Esophagus squamous epithelium (tissue), 5 donors: ENCODE measurements around the gene FOXA2. TPM values are rescaled to one million over a fixed set of nuclear protein-coding genes. Genes with fewer than 3 reads are reported as not detected.

ENCODE experiments used
- DNase-seq: peaks from one replicate; lab custom pipeline; 2025; lab: John Stamatoyannopoulos, UW
- H3K27ac ChIP-seq, 4 donors: fragments of 200-600 bp; sonication (generic); one replicate each; pipeline ENCODE4 v1.5.1; 2016 to 2019; ENCODE audit warnings: mild to moderate bottlenecking in 1 of 4
- H3K27me3 ChIP-seq, 4 donors: fragments of 200-600 bp; sonication (generic); 1 replicate in 3 of 4; 2 replicates in 1 of 4; pipeline versions ENCODE4 v1.5.1 to v1.6.0; 2017 to 2021; ENCODE audit warnings: antibody characterized with exemption in 1 of 4
- H3K36me3 ChIP-seq, 3 donors: fragments of 200-600 bp; sonication (generic); one replicate each; pipeline ENCODE4 v1.5.1; 2016 to 2019
- H3K4me1 ChIP-seq, 3 donors: fragments of 200-600 bp; sonication (generic); one replicate each; pipeline ENCODE4 v1.5.1; 2017 to 2019
- H3K4me3 ChIP-seq, 4 donors: fragments of 200-600 bp; sonication (generic); 1 replicate in 3 of 4; 2 replicates in 1 of 4; pipeline ENCODE4 v1.5.1; 2016 to 2019; ENCODE audit warnings: mild to moderate bottlenecking in 2 of 4, moderate library complexity in 1 of 4
- H3K9me3 ChIP-seq, 3 donors: fragments of 200-600 bp; sonication (generic); one replicate each; pipeline ENCODE4 v1.5.1; 2016 to 2019
- CTCF ChIP-seq, 6 experiments: fragments of 450-650 bp in 4 of 6; fragments of 200-600 bp in 2 of 6; sonication (generic) in 2 of 6; IDR thresholded peaks; one replicate each; pipeline ENCODE4 v1.5.1; 2016 to 2019; ENCODE audit warnings: antibody characterized with exemption in 6 of 6, mild to moderate bottlenecking in 4 of 6, moderate library complexity in 4 of 6
- POLR2A ChIP-seq, 4 donors: fragments of 450-650 bp; IDR thresholded peaks; one replicate each; pipeline ENCODE4 v1.6.1; 2017; ENCODE audit warnings: antibody characterized with exemption in 4 of 4, mild to moderate bottlenecking in 4 of 4, moderate library complexity in 3 of 4
- WGBS, 2 donors: methylation state at CpG; one replicate each; pipeline ENCODE4 v1.1.5; 2018; 5-methylcytosine and 5-hydroxymethylcytosine counted together
- intact Hi-C: fragments of 100-400 bp; cut with DNase I; formaldehyde crosslinking; loops from one replicate; pipeline ENCODE4 v1.15.0; 2022
- total RNA-seq, 4 donors: library from RNA; depleted of rRNA; stranded (reverse); fragments of >200 nt; gene quantifications; one replicate each; pipeline ENCODE4 v1.1.0, GENCODE V29; 2016
- donor health status: DM: yes; HTN: yes; CAD: no.

Gene FOXA2
- total RNA-seq, 4 donors from 2014 or later = 0.13 TPM; not detected in 3

- WGBS, 2 donors = 49 to 50% methylated on average over 18 to 22 of the region's 29 CpGs
- Histone ChIP-seq H3K36me3 (no peaks in the 10 kb centered on the region), H3K4me1 (peaks cover 19 to 49% (median 27%) of the 10 kb centered on the region in 3 donors), H3K9me3 (no peaks in the 10 kb centered on the region), H3K4me3 (no peak overlapping the region), H3K27me3 (peaks cover 14 to 100% (median 27%) of the 10 kb centered on the region in 4 donors), H3K27ac (no peak overlapping the region)
- TF ChIP-seq CTCF (IDR thresholded peaks at IDR 0.05) = no peak
- TF ChIP-seq POLR2A (IDR thresholded peaks at IDR 0.05) = no peak
- no peak for DNase-seq
- intact Hi-C loops = loop anchor here (5.0 kb wide), 1 partner anchor 249 kb away; no protein-coding TSS in a partner anchor
Measured at GRCh38 chr20:22585786-22586493, 1.6 kb upstream of the FOXA2 start.

- H3K36me3 ChIP-seq = no peaks in the 10 kb centered on the region
- H3K4me1 ChIP-seq = peaks cover 19 to 49% (median 27%) of the 10 kb centered on the region in 3 donors
- intact Hi-C loops = loop anchor here (5.0 kb wide), 1 partner anchor 248 kb away; no protein-coding TSS in a partner anchor
- 3 to 36% methylated on average over 12 to 22 of the region's 58 CpGs for WGBS, 2 donors
- no peaks in the 10 kb centered on the region for H3K9me3 ChIP-seq
- no peak overlapping the region for H3K27ac ChIP-seq
- H3K27me3 ChIP-seq = peaks cover 14 to 100% (median 29%) of the 10 kb centered on the region in 4 donors
- peak overlapping the region; percentile 1 to 58 (median 16) for H3K4me3 ChIP-seq
- DNase-seq = no peak
- TF ChIP-seq POLR2A (IDR thresholded peaks at IDR 0.05) (no peak), CTCF (IDR thresholded peaks at IDR 0.05) (no peak)
Measured at GRCh38 chr20:22584922-22585785, 782 bp upstream of the FOXA2 start.

GRCh38 chr20:22583773-22584521 lies 425 bp downstream of the FOXA2 start:
- Histone ChIP-seq H3K36me3 (no peaks in the 10 kb centered on the region), H3K9me3 (no peaks in the 10 kb centered on the region), H3K4me3 (peak overlapping the region in 2 of 4 donors; percentile 29 to 58), H3K27ac (no peak overlapping the region), H3K27me3 (peaks cover 21 to 100% (median 37%) of the 10 kb centered on the region in 4 donors), H3K4me1 (peaks cover 19 to 54% (median 30%) of the 10 kb centered on the region in 3 donors)
- intact Hi-C loops = no loop called here
- 0 to 16% methylated on average over 17 to 18 of the region's 41 CpGs for WGBS, 2 donors
- no peak for DNase-seq
- no peak for TF ChIP-seq POLR2A (IDR thresholded peaks at IDR 0.05)
- TF ChIP-seq CTCF (IDR thresholded peaks at IDR 0.05) = no peak

GRCh38 chr20:22582964-22583772 lies 1.2 kb downstream of the FOXA2 start:
- Histone ChIP-seq H3K27ac (no peak overlapping the region), H3K36me3 (no peaks in the 10 kb centered on the region), H3K9me3 (no peaks in the 10 kb centered on the region), H3K27me3 (peaks cover 23 to 100% (median 39%) of the 10 kb centered on the region in 4 donors), H3K4me1 (peaks cover 19 to 61% (median 32%) of the 10 kb centered on the region in 3 donors), H3K4me3 (peak overlapping the region in 2 of 4 donors; percentile 29 to 58)
- WGBS, 2 donors = 3% methylated on average over 7 to 23 of the region's 66 CpGs
- intact Hi-C loops = no loop called here
- DNase-seq = no peak
- TF ChIP-seq POLR2A (IDR thresholded peaks at IDR 0.05) (no peak), CTCF (IDR thresholded peaks at IDR 0.05) (no peak)
